Activated CD8-positive, alpha-beta memory T cell treated with anti-CD3 and anti-CD28 coated beads, Interleukin-2, amount 50 U/mL, for 1 hour (primary cell): ENCODE data around the gene UGT1A1.
"Not testable (repeated sequence)": the region's sequence is repeated elsewhere in the genome, so short reads cannot be mapped to it uniquely, and the experiment has no call there.

Experiments used
- DNase-seq: peaks from one replicate; pipeline ENCODE4 v3.0.0-alpha.2; 2020; ENCODE audit errors: extremely low read depth

UGT1A1 gene

GRCh38 chr2:233760043-233760442 is at the start of gene UGT1A1:
UGT1A1 (plus strand) TSS chr2:233760270; CDS start chr2:233760288, 18 bp downstream.
- DNase-seq, result no peak

- peak; percentile 35 for DNase-seq
These were observed 48.6 kb upstream of the UGT1A1 start for GRCh38 chr2:233711312-233712008.

- DNase-seq, result no peak
These were observed 47.3 kb upstream of the UGT1A1 start, which contains the start of gene UGT1A5 for GRCh38 chr2:233712611-233713261. UGT1A5 (plus strand) TSS chr2:233712907; CDS start chr2:233712992, 85 bp downstream.

- no peak for DNase-seq
These were observed 46.8 kb upstream of the UGT1A1 start for GRCh38 chr2:233713262-233713615.

GRCh38 chr2:233714121-233714520 is 45.9 kb upstream of the UGT1A1 start:
- DNase-seq, result no peak

- DNase-seq, result no peak
These were observed 41.5 kb upstream of the UGT1A1 start, which contains the start of gene UGT1A4 for GRCh38 chr2:233718552-233718951. UGT1A4 (plus strand) TSS chr2:233718736; CDS start chr2:233718821, 85 bp downstream.

GRCh38 chr2:233728723-233729301 is 31.3 kb upstream of the UGT1A1 start, which contains the start of gene UGT1A3:
UGT1A3 (plus strand) TSS chr2:233729042; CDS start chr2:233729127, 85 bp downstream.
- no peak for DNase-seq

- not testable (repeated sequence) for DNase-seq
These were observed 23.0 kb upstream of the UGT1A1 start for GRCh38 chr2:233736868-233737653.

- DNase-seq, result no peak
These were observed 19.2 kb upstream of the UGT1A1 start for GRCh38 chr2:233740870-233741269.

- DNase-seq, result no peak
These were observed 16.4 kb upstream of the UGT1A1 start for GRCh38 chr2:233743464-233744259.

- no peak for DNase-seq
These were observed 14.9 kb upstream of the UGT1A1 start for GRCh38 chr2:233745073-233745755.

- DNase-seq, result not testable (repeated sequence)
These were observed 14.2 kb upstream of the UGT1A1 start for GRCh38 chr2:233745838-233746237.

GRCh38 chr2:233746475-233747282 is 13.4 kb upstream of the UGT1A1 start:
- no peak for DNase-seq

GRCh38 chr2:233747283-233747544 is 12.9 kb upstream of the UGT1A1 start:
- DNase-seq, result no peak

- not testable (repeated sequence) for DNase-seq
These were observed 9.4 kb upstream of the UGT1A1 start for GRCh38 chr2:233750689-233751088.

- not testable (repeated sequence) for DNase-seq
These were observed 8.7 kb upstream of the UGT1A1 start for GRCh38 chr2:233751212-233752009.

- no peak for DNase-seq
These were observed 5.0 kb upstream of the UGT1A1 start for GRCh38 chr2:233754872-233755611.

GRCh38 chr2:233756429-233757081 is 3.5 kb upstream of the UGT1A1 start:
- no peak for DNase-seq
